ENCODE data around the gene PALD1. TPM values are rescaled to one million over a fixed set of nuclear protein-coding genes. Genes with fewer than 3 reads are reported as not detected.

The PALD1 gene
- total RNA-seq, 1 donor from 2014 or later: 6.9 TPM

DNA sequence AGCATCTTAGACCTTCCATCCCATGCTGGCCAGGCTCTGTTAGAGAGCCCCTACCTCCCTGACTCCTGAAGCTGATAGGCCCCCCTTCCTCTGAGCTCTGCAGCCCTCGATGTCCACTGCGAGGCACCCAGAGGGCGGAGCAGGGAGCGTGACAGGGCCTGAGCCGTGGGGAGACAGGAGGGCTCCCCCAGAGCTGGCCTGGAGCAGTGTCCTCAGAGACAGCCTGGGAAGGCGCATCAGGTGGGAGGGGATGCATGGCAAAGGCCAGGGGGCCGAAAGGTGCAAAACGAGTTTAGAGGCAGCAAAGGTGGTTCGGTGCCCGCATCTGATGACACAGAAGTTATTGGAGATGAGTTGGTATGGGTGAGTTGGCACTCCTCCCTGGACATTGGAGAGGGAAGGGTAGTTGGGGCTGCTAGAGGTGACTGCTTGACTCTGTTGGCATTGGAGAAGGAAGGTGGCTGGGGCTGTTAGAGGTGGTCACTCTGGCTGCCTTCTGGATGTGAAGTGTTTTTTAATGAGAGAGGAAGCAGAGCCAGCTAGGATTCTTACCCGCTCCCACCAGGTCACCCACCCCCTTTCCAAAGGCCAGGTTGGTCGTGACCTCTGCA lies 70.9 kb downstream of the PALD1 start:
- TF ChIP-seq POLR2AphosphoS5 (IDR thresholded peaks at IDR 0.05; ENCODE audit: insufficient read depth in 1 of 2, low read depth in 1 of 2): no peak
- no peak for TF ChIP-seq POLR2A (IDR thresholded peaks at IDR 0.05)
- TF ChIP-seq, protein P1, sequence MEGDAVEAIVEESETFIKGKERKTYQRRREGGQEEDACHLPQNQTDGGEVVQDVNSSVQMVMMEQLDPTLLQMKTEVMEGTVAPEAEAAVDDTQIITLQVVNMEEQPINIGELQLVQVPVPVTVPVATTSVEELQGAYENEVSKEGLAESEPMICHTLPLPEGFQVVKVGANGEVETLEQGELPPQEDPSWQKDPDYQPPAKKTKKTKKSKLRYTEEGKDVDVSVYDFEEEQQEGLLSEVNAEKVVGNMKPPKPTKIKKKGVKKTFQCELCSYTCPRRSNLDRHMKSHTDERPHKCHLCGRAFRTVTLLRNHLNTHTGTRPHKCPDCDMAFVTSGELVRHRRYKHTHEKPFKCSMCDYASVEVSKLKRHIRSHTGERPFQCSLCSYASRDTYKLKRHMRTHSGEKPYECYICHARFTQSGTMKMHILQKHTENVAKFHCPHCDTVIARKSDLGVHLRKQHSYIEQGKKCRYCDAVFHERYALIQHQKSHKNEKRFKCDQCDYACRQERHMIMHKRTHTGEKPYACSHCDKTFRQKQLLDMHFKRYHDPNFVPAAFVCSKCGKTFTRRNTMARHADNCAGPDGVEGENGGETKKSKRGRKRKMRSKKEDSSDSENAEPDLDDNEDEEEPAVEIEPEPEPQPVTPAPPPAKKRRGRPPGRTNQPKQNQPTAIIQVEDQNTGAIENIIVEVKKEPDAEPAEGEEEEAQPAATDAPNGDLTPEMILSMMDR (IDR thresholded peaks at IDR 0.05): no peak
- Histone ChIP-seq H3K9me3 (no peaks in the 10 kb centered on the region), H3K4me1 (no peaks in the 10 kb centered on the region), H3K36me3 (no peaks in the 10 kb centered on the region), H3K27me3 (no peaks in the 10 kb centered on the region), H3K27ac (no peak overlapping the region), H3K4me3 (no peak overlapping the region)
- DNase-seq (ENCODE audit: extremely low spot score in 2 of 2): no peak
- intact Hi-C loops (cut with DNase I): loop anchor here (5.0 kb wide), 1 partner anchor 328 kb away; no protein-coding TSS in a partner anchor

DNA sequence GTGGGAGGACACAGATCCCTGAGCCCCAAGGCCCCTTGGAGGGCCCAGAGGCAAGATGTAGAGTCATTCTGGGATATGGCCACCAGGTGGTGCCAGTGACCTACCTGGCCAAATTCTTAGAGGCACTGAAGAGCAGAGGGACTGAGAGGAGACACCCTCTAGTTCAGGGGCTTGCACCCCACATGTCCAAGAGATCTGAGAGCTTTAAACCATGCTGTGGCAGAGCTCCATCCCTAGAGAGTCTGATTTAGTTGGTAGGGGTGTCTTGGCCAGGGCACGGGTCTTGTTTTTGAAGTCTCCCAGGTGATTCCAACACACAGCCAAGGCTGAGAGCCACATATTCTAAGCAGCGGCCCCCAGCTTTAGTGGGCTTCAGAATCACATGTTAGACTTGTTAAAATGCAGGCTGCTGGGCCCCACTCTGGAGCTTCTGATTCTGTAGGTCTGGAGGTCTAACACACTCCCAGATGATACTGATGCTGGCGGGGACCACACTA lies 71.4 kb downstream of the PALD1 start:
- no peak for TF ChIP-seq POLR2AphosphoS5 (IDR thresholded peaks at IDR 0.05; ENCODE audit: insufficient read depth in 1 of 2, low read depth in 1 of 2)
- TF ChIP-seq, protein P1 (IDR thresholded peaks at IDR 0.05): peak; percentile 87 to 95 (median 92)
- TF ChIP-seq POLR2A (IDR thresholded peaks at IDR 0.05): no peak
- Histone ChIP-seq H3K27me3 (no peaks in the 10 kb centered on the region), H3K9me3 (no peaks in the 10 kb centered on the region), H3K27ac (no peak overlapping the region), H3K4me1 (no peaks in the 10 kb centered on the region), H3K36me3 (no peaks in the 10 kb centered on the region), H3K4me3 (no peak overlapping the region)
- DNase-seq (ENCODE audit: extremely low spot score in 2 of 2): no peak
- intact Hi-C loops (cut with DNase I): loop anchor here (2.0 to 5.0 kb wide), 2 partner anchors 209 to 327 kb away; no protein-coding TSS in a partner anchor

DNA sequence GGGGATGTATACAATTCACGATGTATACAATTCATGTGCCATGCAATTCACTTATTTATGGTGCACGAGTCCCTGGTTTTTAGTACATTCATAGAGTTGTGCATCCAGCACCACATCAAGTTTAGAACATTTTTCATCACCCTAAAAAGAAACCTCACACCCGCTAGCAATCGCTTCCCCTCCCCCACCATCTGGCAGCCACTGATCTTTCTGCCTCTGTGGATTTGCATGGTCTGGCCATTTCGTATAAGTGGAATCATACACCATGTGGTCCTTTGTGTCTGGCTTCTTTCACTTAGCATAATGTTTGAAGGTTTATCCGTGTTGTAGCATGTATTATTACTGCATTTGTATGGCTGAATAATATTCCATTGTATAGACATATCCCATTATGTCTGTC lies 71.9 kb downstream of the PALD1 start:
- Histone ChIP-seq H3K27ac (no peak overlapping the region), H3K9me3 (no peaks in the 10 kb centered on the region), H3K27me3 (no peaks in the 10 kb centered on the region), H3K36me3 (no peaks in the 10 kb centered on the region), H3K4me1 (no peaks in the 10 kb centered on the region), H3K4me3 (no peak overlapping the region)
- DNase-seq (ENCODE audit: extremely low spot score in 2 of 2): no peak
- no peak for TF ChIP-seq POLR2AphosphoS5 (IDR thresholded peaks at IDR 0.05; ENCODE audit: insufficient read depth in 1 of 2, low read depth in 1 of 2)
- TF ChIP-seq, protein P1 (IDR thresholded peaks at IDR 0.05): no peak
- TF ChIP-seq POLR2A (IDR thresholded peaks at IDR 0.05): no peak
- intact Hi-C loops (cut with DNase I): loop anchor here (2.0 kb wide), 1 partner anchor 208 kb away; no protein-coding TSS in a partner anchor

DNA sequence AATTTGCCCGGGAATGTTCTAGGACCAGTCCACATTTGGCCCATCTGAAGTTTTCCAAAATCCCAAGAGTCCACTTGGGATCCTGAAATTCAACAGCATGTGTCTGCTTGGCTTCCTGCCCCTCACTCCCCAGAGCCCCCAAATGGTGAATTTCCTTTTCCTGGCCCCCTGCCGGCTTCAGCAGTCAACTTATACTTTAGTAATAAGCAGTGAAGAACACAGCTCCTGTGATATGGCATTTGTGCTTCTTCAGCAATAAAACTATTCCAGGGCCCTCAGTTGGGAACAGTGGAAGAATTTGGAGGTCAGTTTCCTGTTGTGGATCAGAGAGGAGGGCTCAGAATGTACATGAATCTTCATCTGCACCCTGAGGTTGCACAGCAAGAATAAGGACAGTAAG lies 72.9 kb downstream of the PALD1 start:
- Histone ChIP-seq H3K27ac (no peak overlapping the region), H3K4me3 (no peak overlapping the region), H3K36me3 (no peaks in the 10 kb centered on the region), H3K27me3 (no peaks in the 10 kb centered on the region), H3K9me3 (no peaks in the 10 kb centered on the region), H3K4me1 (no peaks in the 10 kb centered on the region)
- no peak for TF ChIP-seq POLR2A (IDR thresholded peaks at IDR 0.05)
- TF ChIP-seq, protein P1 (IDR thresholded peaks at IDR 0.05): no peak
- no peak for TF ChIP-seq POLR2AphosphoS5 (IDR thresholded peaks at IDR 0.05; ENCODE audit: insufficient read depth in 1 of 2, low read depth in 1 of 2)
- no peak for DNase-seq (ENCODE audit: extremely low spot score in 2 of 2)
- intact Hi-C loops (cut with DNase I): loop anchor here (2.0 kb wide), 1 partner anchor 207 kb away; no protein-coding TSS in a partner anchor

DNA sequence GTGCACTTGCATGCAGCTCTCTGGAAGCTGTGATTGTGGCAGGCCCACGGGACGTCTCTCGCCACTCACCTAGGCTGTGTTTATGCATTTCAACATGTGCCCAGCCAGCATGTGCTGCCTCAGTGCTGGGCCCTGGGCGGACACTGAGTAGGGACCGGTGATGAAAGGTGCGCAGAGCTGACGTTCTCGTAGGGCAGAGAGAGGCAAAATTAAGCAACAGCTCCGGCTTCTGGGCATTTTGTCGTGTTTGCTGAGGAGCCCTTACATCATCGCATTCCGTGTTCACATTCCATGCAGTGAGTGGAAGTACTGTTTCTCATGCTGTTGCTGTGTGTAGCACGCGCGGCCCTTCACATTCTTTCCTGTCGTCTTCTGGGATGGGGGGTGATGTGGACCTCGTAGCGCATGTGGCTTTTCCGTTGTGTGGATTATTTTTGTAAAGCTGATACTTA lies 73.4 kb downstream of the PALD1 start:
- intact Hi-C loops (cut with DNase I): loop anchor here (2.0 kb wide), 1 partner anchor 207 kb away; no protein-coding TSS in a partner anchor
- Histone ChIP-seq H3K36me3 (no peaks in the 10 kb centered on the region), H3K9me3 (no peaks in the 10 kb centered on the region), H3K27ac (no peak overlapping the region), H3K27me3 (no peaks in the 10 kb centered on the region), H3K4me3 (no peak overlapping the region), H3K4me1 (no peaks in the 10 kb centered on the region)
- no peak for DNase-seq (ENCODE audit: extremely low spot score in 2 of 2)
- TF ChIP-seq POLR2A (IDR thresholded peaks at IDR 0.05) (no peak), POLR2AphosphoS5 (IDR thresholded peaks at IDR 0.05; ENCODE audit: insufficient read depth in 1 of 2, low read depth in 1 of 2) (peak in 1 of 2 donors; percentile 46)
